ENCODE data around the gene LINGO4. TPM values are rescaled to one million over a fixed set of nuclear protein-coding genes. Genes with fewer than 3 reads are reported as not detected.
A peak's percentile ranks its signal among the peaks of the same experiment; 100 is the strongest.

The LINGO4 gene
- total and polyA plus RNA-seq, 2 experiments from 2014 or later = not detected

GRCh38 chr1:151828921-151829320 is 23.7 kb upstream of the LINGO4 start:
- no peaks in the 10 kb centered on the region for H3K9me3 ChIP-seq (ENCODE audit: low read depth)
- TF ChIP-seq EZH2phosphoT487 (IDR thresholded peaks at IDR 0.05; ENCODE audit: low read depth, severe bottlenecking, unreplicated experiment) (no peak), EZH2 (IDR thresholded peaks at IDR 0.05; ENCODE audit: borderline replicate concordance) (no peak), CTCF (IDR thresholded peaks at IDR 0.05; ENCODE audit: poor library complexity) (no peak)
- H3K36me3 ChIP-seq (replicated peaks; ENCODE audit: insufficient read depth, low read depth) = no peaks in the 10 kb centered on the region
- no peak overlapping the region for H3K27ac ChIP-seq
- no peaks in the 10 kb centered on the region for H3K9me2 ChIP-seq (replicated peaks; ENCODE audit: insufficient read depth)
- no peak overlapping the region for H3K4me3 ChIP-seq
- DNase-seq (ENCODE audit: low spot score) = peak; percentile 80
- no peaks in the 10 kb centered on the region for H3K79me2 ChIP-seq
- no peaks in the 10 kb centered on the region for H3K27me3 ChIP-seq
- no peaks in the 10 kb centered on the region for H3K4me1 ChIP-seq (ENCODE audit: insufficient read depth)
- WGBS (ENCODE audit: low lambda C conversion rate, missing lambda C conversion rate) = 5% methylated on average over 7 of the region's 12 CpGs
- peak overlapping the region; percentile 56 for H3K4me2 ChIP-seq
- no peaks in the 10 kb centered on the region for H4K20me1 ChIP-seq (ENCODE audit: insufficient read depth, poor library complexity, severe bottlenecking)
- H2AFZ ChIP-seq = no peak overlapping the region

- TF ChIP-seq CTCF (IDR thresholded peaks at IDR 0.05; ENCODE audit: poor library complexity) = no peak
- TF ChIP-seq EZH2 (IDR thresholded peaks at IDR 0.05; ENCODE audit: borderline replicate concordance) = no peak
- no peak for TF ChIP-seq EZH2phosphoT487 (IDR thresholded peaks at IDR 0.05; ENCODE audit: low read depth, severe bottlenecking, unreplicated experiment)
- Histone ChIP-seq H3K27ac (no peak overlapping the region), H2AFZ (no peak overlapping the region), H3K36me3 (replicated peaks; ENCODE audit: insufficient read depth, low read depth) (no peaks in the 10 kb centered on the region), H3K9me2 (replicated peaks; ENCODE audit: insufficient read depth) (no peaks in the 10 kb centered on the region), H3K4me1 (ENCODE audit: insufficient read depth) (no peaks in the 10 kb centered on the region), H3K4me2 (no peak overlapping the region), H3K4me3 (no peak overlapping the region), H3K27me3 (no peaks in the 10 kb centered on the region), H4K20me1 (ENCODE audit: insufficient read depth, poor library complexity, severe bottlenecking) (no peaks in the 10 kb centered on the region), H3K79me2 (no peaks in the 10 kb centered on the region), H3K9me3 (ENCODE audit: low read depth) (no peaks in the 10 kb centered on the region)
- 73% methylated on average over 8 of the region's 9 CpGs for WGBS (ENCODE audit: low lambda C conversion rate, missing lambda C conversion rate)
- DNase-seq (ENCODE audit: low spot score) = no peak
These were observed 22.6 kb upstream of the LINGO4 start for GRCh38 chr1:151827853-151828252.

GRCh38 chr1:151825751-151826660 is 20.8 kb upstream of the LINGO4 start:
- Histone ChIP-seq H3K27me3 (no peaks in the 10 kb centered on the region), H2AFZ (no peak overlapping the region), H3K4me2 (no peak overlapping the region), H3K27ac (no peak overlapping the region), H3K4me1 (ENCODE audit: insufficient read depth) (no peaks in the 10 kb centered on the region), H4K20me1 (ENCODE audit: insufficient read depth, poor library complexity, severe bottlenecking) (no peaks in the 10 kb centered on the region), H3K79me2 (no peaks in the 10 kb centered on the region), H3K4me3 (no peak overlapping the region), H3K9me3 (ENCODE audit: low read depth) (no peaks in the 10 kb centered on the region), H3K36me3 (replicated peaks; ENCODE audit: insufficient read depth, low read depth) (no peaks in the 10 kb centered on the region), H3K9me2 (replicated peaks; ENCODE audit: insufficient read depth) (no peaks in the 10 kb centered on the region)
- DNase-seq (ENCODE audit: low spot score) = peak; percentile 38
- 61% methylated on average over 18 of the region's 21 CpGs for WGBS (ENCODE audit: low lambda C conversion rate, missing lambda C conversion rate)
- TF ChIP-seq CTCF (IDR thresholded peaks at IDR 0.05; ENCODE audit: poor library complexity) = no peak
- TF ChIP-seq EZH2phosphoT487 (IDR thresholded peaks at IDR 0.05; ENCODE audit: low read depth, severe bottlenecking, unreplicated experiment) = no peak
- TF ChIP-seq EZH2 (IDR thresholded peaks at IDR 0.05; ENCODE audit: borderline replicate concordance) = no peak

Data from hepatocyte (in vitro differentiated cells).